HG03039 (cell line): ENCODE results near the gene C10orf62.
"Not testable (repeated sequence)": the region's sequence is repeated elsewhere in the genome, so short reads cannot be mapped to it uniquely, and the experiment has no call there.

ENCODE experiments used
- ATAC-seq: cut with Tn5 transposase; IDR thresholded peaks from one replicate; pipeline ENCODE4 v1.9.1; 2021; ENCODE audit warnings: mild to moderate bottlenecking, moderate library complexity; ENCODE audit not compliant: unreplicated experiment

C10orf62 gene

DNA sequence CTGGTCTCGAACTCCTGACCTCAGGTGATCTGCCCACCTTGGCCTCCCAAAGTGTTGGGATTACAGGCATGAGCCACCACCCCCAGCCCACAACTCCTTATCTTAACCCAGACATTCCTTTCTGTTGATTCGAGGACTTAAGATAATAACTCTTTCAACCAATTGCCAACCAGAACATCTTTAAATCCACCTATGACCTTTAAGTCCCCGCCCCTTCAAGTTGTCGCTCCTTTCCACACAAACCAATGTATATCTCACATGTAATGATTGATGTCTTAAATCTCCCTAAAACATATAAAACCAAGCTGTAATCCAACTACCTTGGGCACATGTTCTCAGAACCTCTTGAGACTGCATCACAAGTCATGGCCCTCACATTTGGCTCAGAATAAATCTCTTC, 24.7 kb upstream of the C10orf62 start:
- ATAC-seq, result no peak

DNA sequence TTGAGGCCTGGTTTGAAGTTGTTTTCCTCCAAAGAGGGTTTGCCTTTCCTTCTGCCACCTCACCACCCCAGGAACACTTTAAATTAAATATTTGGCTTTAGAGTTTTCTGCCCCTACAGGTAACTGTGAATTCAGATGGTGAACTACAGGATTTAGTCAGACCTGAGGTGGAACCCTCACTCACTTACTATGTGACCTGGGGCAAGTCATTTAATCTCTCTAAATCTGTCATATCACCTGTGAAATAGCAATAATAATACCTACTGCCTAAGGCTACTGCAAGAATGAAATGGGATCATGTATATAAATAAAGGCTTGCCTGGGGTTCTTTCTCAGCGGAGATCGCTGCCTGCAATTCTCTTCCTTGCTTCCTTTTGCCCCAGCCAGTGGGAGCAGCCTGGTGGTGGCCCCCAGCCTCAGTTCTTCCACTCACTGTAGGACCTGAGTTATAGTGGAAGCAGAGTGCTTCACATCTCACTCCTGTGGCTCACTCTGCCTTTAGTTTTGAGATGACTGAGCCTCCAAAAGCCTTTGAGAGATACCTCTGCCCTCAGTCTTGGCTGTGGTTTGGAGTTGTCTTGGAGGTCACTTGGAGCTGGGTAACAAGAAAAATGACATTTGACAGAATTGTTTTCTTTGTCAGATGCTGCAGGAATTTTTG, 23.1 kb upstream of the C10orf62 start:
- no peak for ATAC-seq

DNA sequence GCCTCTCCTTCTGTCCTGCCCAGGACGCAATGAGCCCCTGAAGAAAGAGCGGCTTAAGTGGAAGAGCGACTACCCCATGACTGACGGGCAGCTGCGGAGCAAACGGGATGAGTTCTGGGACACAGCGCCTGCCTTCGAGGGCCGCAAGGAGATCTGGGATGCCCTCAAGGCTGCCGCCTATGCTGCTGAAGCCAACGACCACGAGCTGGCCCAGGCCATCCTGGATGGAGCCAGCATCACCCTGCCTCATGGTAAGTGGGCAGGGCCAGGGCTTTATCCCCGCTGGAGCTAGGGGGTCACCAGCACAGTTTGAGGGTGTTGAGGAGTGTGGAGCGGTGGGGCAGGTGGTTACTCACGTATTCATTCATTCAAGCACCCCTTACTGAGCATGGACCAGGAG, 21.6 kb upstream of the C10orf62 start:
- ATAC-seq, result no peak

DNA sequence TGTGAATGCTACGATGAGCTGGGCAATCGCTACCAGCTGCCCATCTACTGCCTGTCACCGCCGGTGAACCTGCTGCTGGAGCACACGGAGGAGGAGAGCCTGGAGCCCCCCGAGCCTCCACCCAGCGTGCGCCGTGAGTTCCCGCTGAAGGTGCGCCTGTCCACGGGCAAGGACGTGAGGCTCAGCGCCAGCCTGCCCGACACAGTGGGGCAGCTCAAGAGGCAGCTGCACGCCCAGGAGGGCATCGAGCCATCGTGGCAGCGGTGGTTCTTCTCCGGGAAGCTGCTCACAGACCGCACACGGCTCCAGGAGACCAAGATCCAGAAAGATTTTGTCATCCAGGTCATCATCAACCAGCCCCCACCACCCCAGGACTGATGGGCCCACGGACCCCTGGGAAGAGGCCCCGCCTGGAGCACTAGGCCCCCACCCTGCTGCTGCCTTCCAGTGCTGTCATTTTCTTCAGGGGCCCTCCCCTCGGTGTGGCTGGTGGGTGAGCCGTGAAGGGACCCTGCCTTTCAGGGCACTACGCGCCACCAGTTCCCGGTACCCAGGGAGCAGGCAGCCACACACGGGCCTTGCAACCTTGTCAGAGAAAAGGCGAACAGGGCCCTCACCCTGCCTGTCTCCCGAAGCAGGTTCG, 19.3 kb upstream of the C10orf62 start:
- ATAC-seq, result no peak

DNA sequence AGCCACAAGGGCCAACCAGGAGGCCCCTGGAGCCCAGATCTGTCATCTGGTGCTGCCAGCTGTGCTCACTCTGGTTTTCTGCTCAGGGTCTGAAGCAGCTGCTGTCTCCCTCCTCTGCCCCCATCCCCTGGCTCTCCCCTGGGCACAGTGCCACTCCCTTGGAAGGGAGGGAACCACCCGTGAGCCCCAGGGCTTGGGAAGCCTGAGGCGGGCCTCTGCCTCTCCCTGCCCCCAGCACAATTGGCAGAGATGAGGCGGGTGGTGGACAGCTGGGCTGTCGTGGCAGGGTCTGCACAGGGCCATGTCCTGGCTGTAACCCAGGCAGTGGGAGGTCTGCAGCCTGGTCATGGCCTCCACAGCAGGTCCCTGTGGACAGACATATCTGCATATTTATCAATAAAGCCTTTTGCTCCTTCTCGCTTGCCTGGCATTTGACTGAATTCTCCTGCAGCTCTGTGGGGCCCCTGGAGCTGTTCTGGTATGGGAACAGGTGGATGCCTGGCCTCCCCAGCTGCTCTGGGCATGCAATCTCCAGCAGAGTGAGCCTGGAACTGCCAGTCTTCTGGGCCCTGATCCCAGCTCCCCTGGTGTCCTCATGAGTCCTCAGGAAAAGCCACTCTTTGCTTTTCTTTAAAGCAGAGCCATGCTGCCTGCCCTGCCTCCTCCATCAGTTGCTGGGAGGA, 18.6 kb upstream of the C10orf62 start:
- ATAC-seq, result no peak

DNA sequence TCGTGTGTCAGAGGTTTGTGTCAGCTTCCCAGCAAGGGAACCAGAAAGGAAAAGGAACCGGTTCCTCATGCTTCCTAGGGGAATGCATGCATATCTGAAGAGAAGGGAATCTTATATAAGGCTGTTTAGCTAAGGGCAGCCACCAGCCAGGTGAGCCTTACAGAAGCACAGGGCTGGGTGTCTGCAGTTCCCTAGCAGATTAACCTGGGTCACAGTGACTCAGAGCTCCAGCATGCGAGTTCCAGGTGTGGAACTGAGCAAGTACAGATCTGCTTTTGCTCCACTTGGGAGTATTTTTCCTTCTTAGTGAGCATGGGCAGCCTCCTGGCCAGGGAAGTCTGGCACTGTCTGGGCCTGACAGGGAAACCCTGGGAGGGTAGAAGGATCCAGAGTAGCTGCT, 17.9 kb upstream of the C10orf62 start:
- ATAC-seq, result no peak

DNA sequence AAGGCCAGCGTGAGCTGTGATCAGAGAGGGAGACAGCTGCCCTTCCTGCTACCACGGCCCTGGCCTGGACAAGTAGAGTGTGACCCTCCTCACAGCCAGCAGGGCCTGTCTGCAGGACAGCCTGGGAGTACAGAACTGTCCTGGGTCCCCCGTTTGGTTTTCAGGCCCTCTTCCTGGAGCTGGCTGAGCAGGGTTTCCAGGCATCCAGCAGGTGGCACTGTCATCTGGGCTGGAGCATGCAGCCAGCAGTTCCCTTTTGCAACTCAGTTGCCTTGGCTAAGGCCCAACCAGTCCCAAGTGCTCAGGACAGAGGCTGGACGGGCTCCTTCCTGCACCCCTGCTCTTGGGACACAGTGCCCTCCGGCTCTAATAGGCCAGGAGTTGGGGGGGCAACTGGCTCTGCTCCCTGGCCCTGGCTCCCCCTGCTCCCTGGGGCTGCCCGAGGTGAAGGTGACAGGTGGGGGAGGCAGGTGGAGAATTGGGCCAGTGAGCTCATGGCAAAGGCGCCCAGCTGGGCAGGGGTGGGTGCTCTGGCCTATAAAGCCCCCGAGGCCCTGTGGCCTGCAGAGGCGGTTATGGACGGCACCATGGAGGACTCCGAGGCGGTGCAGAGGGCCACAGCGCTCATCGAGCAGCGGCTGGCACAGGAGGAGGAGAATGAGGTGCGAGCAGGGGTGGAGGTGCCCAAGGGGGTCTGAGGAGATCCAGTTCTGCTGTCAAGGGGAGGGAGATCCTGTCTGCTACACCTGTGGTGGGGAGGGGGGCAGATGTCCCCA, 17.1 kb upstream of the C10orf62 start, which contains the start of gene ANKRD2:
Gene ANKRD2, plus strand, starts transcription at position 566 of the 776 bp plus-strand sequence. Its CDS starts 10 bp downstream, at position 576.
- ATAC-seq, result no peak

DNA sequence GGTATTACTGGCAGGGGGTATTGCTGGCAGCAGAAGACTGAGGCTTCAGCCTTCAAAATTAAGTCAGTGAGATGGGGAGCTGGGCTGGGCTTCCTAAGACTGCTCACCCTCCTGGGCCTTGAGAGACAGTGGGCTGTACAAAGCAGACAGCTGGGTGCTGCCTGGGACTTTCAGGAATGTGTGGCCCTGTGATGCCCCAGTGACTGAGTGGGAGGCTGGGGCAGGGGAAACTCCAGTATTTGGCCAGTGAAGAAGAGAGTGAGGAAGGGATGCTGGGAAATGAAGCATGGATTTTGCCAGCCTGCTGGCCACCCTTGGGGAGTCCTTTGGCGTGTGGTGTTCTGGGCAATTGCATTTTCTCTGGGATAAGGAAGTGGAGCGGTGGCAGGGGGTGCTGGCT, 16.5 kb upstream of the C10orf62 start:
- ATAC-seq, result no peak

DNA sequence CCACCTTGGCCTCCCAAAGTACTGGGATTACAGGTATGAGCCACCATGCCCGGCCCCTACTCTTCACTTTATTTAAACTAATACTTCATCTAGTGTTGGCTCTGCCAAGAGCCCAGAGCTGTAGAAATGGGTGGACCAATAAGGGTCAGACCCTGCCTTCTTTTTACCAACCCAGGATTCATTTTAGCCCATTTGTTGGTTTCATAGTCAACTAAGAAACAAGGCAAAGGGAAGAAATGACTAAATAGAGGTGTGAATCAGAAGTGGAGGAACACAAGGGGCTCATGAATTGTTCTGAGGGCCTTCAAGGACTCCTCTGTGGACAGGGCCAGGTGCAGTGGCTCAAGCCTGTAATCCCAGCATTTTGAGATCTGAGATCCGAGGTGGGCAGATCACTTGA, 15.8 kb upstream of the C10orf62 start:
- no peak for ATAC-seq

DNA sequence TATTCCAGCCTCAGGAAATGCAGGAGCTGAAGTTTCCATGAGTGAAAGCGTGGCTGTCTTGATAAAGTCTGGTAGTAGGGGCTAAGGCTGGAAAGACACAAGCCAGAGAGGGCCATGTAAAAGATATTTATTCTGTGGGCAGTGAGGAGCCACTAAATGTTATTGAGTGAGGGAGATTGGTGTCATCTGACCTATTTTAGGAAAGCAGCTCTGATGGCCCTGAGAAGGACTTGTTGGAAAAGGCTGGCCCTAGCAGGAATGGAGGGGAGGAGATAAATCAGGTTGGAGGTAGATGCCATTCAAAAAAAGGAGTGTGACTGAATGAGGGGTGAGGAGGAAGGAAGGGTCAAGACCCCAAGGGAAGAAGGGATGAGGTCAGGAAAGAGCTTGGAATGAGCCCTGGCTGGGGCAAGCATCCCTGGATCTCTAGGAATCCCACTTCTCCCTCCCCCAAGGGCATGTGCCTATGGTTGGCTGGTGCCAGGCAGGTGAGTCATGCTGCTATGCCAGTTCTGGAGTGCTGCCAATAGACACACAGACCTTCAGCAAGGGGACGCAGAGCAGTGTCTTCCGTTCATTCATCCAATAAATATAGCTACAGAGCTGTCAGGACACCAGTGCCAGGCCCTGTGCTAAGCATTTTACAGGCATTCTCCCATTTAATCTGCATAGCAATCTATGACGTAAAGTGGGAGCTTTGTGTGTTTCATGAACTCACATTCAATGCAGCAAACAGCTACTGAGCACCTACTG, 15.0 kb upstream of the C10orf62 start:
- ATAC-seq, result no peak

DNA sequence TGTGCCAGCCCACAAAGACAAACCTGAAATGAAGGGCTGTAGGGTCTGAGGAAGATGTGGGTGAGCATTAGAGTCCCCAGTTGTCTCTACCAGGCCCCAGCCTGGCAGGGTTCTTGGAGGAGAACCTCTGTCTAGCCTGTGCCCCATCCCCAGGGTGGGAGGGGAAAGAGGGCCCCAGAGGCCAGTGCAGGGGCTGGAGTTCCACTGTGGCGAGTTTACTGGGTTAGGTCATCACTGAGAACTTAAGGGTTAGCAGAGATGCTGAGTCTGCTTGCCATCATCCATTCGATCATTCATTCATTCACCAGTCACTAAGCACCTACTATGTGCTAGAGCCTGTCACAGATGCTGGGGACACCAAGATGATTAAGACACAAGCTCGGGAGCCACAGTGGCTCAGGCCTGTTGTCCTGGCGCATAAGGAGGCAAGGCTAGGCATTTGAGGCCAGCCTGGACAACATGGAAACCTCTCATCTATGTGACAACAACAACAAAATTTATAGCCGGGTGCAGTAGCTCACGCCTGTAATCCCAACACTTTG, 14.3 kb upstream of the C10orf62 start:
- no peak for ATAC-seq

DNA sequence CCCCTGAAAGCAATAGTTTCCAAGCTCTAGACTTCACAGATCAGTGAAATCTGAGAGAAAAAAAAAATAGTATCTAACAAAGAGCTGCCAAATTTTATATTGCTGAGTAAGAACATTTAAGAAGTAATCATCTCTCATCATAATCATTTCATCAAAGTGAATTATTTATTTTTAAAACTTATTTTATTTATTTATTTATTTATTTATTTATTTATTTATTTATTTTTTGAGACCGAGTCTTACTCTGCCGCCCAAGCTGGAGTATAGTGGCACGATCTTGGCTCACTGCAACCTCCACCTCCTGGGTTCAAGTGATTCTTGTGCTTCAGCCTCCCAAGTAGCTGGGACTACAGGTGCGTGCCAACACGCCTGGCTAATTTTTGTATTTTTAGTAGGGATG, 13.0 kb upstream of the C10orf62 start:
- not testable (repeated sequence) for ATAC-seq

DNA sequence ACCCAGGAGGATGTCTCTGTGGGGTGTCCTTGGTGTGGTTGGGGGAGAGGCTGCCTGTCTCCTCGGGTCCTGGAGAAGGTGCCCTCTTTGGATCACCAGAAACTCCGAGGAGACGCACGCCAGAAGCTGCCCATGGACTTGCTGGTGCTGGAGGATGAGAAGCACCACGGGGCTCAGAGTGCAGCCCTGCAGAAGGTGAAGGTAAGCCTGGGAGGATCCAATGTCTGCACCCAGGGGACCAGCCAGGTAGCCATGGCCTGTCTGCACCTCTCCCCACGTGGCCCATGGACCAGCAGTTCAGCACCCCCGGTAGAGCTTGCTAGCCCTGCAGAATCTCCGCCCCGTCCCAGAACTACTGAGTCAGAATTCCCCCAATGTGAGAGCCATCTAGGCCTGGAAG, 11.8 kb upstream of the C10orf62 start:
- no peak for ATAC-seq

DNA sequence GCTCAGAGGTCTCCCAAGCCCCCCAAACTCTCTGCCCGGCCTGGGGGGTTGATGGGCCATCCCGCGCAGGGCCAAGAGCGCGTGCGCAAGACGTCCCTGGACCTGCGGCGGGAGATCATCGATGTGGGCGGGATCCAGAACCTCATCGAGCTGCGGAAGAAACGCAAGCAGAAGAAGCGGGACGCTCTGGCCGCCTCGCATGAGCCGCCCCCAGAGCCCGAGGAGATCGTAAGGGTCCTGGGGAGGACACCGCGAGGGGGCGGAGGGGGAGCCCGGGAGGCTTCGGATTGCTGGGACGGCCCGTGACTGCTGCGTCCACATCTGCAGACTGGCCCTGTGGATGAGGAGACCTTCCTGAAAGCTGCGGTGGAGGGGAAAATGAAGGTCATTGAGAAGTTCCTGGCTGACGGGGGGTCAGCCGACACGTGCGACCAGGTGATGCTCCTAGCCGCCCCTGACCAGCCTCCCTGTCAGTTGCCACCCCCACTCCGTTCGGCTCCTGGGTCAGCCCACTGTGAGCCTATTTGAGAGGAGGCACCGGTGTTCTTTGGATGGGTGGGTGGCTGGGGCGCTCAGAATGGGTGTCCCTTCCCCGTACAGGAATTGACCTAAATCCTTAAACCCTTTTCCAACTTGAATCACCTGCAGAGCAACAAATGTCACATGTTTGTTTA, 11.2 kb upstream of the C10orf62 start:
- ATAC-seq, result no peak

DNA sequence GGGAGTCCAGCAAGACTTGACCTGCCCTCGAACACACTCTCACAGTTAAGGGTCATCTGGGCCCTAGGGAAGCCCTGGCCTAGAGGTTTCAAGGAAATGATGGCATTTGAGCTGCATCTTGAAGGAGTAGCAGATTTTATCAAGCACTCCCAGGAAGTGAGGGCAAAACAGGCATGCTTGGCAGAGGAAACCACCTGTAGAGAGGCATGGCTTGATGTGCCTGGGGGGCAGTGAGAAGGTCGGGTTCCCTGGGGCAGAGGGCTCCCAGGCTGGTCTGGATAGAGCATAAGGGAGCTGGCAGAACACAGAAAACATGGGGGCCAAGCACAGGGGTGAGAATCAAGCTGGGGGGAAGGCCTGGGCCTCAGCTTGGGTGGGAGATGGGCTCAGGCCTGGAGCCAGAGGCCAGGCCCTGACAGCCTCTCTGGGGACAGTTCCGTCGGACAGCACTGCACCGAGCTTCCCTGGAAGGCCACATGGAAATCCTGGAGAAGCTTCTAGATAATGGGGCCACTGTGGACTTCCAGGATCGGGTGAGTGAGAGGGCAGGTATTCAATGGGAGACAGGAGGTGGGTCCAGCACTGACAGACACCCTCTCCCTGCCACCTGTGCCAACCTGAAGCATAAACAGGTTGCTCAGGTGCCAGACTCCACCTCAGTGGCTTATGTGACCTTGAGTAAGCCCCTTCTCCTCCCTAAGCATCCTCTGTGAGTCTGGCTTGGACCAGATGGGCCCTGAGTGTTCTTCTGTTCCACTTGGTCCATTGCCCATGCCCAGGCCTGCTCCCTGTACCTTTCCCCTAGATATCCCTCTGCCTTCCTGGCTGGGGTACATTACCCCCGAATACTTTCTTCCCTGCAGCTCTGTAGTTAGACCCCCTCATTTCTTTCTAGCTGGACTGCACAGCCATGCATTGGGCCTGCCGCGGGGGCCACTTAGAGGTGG, 8.8 kb upstream of the C10orf62 start:
- ATAC-seq, result no peak

DNA sequence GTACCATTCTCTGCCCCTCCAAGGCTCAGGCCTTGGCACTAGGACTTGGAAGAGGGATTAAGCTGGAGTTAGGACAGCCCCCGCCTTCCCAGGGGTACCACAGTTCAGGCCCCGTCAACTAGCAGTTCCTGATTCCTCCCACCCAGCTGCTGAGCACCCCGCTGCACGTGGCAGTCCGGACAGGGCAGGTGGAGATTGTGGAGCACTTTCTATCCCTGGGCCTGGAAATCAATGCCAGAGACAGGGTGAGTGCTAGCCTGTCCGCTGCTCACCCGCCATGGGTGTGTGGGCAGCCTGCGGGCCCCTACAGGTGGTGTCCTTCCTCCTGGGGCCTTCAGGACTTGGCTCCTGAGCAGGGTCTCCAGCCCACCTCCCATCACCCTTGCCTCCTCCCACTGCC, 7.4 kb upstream of the C10orf62 start:
- ATAC-seq, result no peak

DNA sequence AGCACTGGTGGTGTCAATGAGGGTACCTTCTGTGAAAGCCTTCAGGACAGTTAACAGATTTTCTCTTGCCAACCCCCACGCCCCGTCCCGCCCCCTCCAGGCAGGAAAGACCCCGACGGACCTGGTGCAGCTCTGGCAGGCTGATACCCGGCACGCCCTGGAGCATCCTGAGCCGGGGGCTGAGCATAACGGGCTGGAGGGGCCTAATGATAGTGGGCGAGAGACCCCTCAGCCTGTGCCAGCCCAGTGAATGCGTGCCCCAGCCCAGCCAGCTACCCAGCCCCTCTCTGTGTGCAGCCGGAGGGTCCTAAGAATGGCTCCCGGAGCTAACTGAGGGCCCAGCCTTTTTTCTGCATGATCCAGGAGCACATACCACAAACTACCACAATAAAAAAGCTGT, 6.0 kb upstream of the C10orf62 start:
- no peak for ATAC-seq

DNA sequence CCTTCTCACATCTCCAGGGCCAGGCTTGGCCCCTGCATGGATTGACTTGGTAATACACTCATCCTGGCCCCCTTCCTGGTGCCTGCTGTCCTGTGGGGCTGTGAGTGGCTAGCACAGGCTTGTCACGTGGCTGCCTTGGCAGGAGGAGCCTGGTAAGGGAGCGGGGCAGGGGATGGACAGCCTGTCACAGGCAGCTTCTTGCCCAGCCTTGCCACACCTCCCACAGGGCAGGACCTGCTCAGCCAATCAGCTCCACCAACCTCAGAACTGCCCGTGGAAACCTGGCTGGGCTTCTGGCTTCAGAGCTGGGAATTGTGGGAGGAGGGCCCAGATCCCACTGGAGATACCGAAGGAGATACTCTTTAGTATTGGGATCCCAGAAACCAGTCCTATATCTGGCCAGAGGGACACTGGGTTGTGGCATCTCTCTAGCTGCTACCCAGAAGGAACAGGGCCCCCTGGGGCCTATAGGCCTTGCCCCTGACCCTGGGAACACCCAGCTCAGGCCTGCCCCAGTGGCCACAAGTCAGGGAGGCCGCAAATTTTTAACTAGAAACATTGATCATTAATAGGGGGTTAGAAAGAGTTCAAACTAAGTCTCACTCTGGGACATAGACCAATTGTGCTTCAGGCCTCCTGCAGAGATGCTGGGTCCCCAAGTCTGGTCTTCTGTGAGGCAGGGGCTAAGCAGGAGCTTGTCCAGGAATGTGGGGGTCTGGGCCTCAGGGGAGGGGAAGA, 5.3 kb upstream of the C10orf62 start, which contains the start of gene HOGA1:
Gene HOGA1, plus strand, starts transcription at position 330 of the 738 bp plus-strand sequence. Its CDS starts 315 bp downstream, at position 645.
- no peak for ATAC-seq
